HG03439 (cell line): ENCODE data around the gene BABAM2.
"Not testable (repeated sequence)": the region's sequence is repeated elsewhere in the genome, so short reads cannot be mapped to it uniquely, and the experiment has no call there.

Experiments
- ATAC-seq: cut with Tn5 transposase; IDR thresholded peaks from one replicate; pipeline ENCODE4 v1.9.1; 2021; ENCODE audit warnings: mild to moderate bottlenecking, moderate library complexity; ENCODE audit not compliant: unreplicated experiment

The BABAM2 gene

GRCh38 chr2:28320009-28320365, 429.5 kb downstream of the BABAM2 start:
- no peak for ATAC-seq

GRCh38 chr2:28320371-28320770, 429.8 kb downstream of the BABAM2 start:
- ATAC-seq, result no peak

DNA sequence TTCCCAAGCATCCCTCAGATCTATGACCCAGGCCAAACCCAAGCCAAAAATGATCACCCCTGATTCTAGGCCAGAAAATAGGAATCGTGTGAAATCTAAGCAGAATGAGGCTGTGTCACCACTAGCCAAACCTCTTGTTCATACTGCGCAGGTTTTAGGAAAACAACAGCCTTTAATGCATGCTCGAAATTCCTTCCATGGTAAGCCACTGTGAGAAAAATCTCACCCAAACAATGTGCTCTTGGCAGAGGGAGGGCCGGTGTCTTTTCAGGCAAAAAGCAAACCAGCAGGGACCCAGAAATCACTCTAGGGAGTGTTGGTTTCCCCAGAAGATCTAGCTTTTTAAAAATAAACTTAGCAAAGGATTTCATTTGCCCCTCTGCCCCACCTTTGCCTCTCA, 430.9 kb downstream of the BABAM2 start:
- ATAC-seq, result no peak

GRCh38 chr2:28322051-28322450, 431.5 kb downstream of the BABAM2 start:
- ATAC-seq, result no peak

DNA sequence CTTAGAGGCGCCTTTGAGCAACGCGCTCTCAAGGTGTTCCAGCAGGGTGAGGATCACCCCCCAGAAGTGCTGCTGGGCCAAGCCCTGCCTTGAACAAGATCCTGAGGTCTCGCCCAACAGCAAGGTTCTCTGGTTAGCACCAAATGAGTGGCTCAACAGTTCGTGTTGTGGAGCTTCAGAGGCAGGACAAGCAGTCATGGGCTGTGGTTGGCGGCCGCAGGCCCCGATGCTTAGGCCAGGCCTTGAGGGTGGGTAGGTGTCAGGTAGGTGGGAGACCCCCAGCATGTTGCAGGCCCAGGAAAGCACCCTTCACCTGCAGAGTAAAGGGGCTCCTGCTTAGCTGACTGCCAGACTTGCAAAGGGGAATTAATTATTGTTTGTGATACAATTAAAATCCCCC, 431.9 kb downstream of the BABAM2 start:
- no peak for ATAC-seq

GRCh38 chr2:28322981-28323396, 432.5 kb downstream of the BABAM2 start:
- ATAC-seq, result no peak

- ATAC-seq, result no peak
Measured at GRCh38 chr2:28325173-28325566, 434.6 kb downstream of the BABAM2 start.

DNA sequence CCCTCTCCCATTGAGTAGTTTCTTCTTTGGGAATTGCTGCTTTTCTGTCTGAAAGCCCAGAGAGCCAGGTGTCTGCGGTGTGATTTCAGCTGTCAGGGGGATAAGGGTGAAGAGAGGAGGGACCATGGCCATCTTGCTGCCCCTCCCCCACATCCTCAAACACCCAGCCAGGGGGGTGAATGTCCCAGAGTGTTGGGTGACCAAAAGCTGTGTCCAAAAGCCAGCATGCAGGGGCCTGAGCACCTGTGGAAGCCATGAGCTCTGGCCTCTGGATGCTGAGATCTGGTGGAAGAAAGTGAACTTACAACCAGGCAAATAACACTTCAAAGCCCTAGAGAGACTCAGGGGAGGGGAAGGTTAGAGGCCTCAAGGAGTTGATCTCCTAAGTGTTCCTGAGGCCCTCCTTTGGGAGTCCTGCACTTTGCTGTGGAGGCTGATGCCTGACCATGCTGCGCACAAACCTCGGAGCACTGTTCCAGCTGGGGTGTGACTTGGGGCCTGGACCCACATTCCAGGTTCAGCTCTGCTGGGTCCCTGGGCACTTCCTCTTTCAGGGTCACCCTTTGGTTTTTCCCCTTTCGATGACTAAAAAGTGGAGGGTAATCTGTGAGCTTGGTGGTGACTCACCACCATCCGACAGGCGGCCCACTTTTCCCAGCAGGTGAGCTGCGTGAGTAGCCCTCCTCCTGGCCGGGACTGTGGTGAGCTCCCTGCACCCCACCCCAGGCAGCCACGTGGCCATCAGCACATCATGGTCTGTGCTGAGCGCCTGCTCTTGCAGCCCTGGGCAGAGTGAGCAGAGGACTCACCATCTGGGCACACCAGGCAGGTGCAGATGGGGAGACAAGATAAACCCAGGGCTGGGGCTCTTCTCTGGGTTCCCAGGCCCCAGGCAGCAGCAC, 435.3 kb downstream of the BABAM2 start:
- no peak for ATAC-seq

- no peak for ATAC-seq
Measured at GRCh38 chr2:28326469-28326805, 435.9 kb downstream of the BABAM2 start.

DNA sequence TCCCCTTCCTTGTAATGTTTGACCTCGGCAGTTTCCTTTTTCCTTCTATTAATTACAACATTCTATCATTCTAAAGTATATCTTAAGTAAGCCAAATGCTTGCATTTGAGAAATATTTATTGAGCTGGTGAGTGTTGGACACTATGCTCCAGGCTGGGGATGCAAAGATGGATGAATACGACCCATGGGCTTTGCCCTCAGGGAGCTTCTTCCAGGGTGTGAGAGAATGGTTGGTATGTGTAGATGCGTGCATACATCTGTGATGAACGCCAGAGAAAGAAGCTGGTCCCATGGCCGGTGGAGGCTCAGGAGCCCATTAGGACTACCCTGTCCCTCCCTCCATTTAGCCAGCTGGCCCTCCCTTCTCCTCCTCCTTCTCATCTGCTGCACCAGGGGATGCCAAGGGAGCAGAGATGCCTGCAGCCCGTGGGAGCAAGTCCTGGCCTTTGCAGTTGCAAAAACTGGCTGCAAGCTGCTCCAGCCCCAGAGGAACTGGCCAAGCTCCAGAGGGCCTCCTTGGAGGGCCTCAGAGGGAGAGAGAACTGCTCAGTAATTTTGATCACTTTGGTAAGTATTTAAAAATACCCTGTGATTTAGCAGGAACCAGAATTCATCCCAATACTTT, 436.5 kb downstream of the BABAM2 start:
- ATAC-seq, result no peak

GRCh38 chr2:28327581-28327955, 437.0 kb downstream of the BABAM2 start:
- ATAC-seq, result no peak

DNA sequence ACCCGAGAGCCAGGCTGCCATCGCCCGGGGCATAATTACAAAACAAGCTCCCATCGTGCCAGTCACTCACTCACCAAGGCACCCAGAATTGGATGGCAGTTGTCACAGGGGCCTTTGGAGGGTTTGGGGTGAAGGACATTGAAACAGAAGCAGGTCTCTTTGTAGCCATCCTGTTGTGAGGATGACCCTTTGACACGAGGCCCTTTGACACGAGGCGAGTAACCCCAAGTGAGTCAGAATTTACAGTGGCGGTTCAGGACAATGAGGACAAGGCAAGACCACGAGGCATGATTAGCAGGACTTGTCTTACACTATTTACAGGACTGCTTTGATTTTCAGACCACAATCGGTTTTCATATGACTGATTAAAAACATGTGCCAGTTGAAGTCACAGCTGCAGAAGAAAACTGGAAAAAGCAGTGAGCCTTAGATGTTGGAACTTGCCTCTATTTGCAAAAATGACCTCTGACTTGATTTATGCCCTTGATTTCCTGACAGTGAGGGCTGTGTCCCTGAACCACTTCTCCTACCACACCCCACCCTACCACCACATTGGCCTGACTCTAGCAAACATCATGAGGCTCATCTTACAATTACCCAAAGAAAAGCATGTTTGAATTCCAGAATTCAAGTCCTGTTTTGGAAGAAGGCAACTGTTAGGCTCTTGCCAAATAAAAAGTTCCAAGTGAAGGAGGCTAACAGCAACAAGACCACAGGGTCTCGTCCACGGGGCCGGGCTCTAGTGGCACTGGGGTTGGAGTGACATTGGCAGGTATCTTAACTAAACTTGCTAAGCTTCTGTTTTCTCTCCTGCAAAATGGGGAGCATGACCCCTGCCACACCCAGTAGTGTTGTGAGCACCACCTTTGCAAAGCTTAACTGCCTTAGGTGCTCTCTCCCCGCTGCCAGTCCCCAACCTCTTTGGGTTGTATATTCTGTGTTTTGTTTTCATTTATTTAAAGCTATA, 437.7 kb downstream of the BABAM2 start:
- no peak for ATAC-seq

GRCh38 chr2:28329184-28329583, 438.7 kb downstream of the BABAM2 start:
- ATAC-seq, result no peak

DNA sequence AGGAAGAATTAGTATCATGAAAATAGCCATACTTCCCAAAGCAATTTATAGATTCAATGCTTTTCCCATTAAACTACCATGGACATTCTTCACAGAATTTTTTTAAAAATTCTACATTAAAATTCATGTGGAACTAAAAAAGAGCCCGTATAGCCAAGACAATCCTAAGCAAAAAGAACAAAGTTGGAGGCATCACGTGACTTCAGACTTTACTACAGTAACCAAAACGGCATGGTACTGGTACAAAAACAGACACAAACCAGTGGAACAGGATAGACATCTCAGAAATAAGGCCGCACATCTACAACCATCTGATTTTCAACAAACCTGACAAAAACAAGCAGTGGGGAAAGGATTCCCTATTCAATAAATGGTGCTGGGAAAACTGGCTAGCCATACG, 440.2 kb downstream of the BABAM2 start:
- ATAC-seq, result not testable (repeated sequence)

- not testable (repeated sequence) for ATAC-seq
Measured at GRCh38 chr2:28331797-28332196, 441.3 kb downstream of the BABAM2 start.

DNA sequence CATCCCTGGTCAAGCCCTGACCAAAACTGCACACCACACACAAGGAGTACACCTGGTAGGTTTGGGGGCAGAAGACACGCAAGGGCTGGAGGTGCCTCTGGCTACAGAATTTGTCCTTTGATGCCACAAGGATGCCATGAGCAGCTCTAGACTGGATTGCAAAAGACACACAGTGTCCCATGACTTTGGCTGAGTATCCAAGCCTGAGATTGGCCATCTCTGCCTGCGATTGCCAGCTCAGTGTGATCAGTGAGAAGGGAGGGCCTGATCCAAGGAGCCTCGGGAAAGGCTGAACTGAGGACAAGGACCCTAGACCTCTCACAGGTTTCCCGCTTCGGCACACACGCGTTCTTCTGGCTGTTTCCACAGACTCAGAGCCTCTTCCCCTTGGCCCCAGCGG, 442.2 kb downstream of the BABAM2 start:
- ATAC-seq, result no peak

GRCh38 chr2:28333606-28334526, 443.3 kb downstream of the BABAM2 start:
- ATAC-seq, result no peak

GRCh38 chr2:28334527-28334894, 444.0 kb downstream of the BABAM2 start:
- no peak for ATAC-seq

DNA sequence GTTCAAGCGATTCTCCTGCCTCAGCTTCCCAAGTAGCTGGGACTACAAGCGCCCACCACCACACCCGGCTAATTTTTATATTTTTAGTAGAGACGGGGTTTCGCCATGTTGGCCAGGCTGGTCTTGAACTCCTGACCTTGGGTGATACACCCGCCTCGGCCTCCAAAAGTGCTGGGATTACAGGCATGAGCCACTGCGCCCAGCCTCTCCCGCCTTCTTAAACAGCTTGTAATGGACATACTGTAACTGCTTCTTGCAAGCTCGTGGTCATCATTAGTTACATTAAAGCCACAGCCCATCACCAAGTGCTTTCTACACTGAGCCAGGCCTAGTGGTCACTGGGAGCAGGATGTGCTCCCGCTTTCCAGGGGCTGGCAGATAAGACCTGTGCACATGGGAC, 444.7 kb downstream of the BABAM2 start:
- not testable (repeated sequence) for ATAC-seq

GRCh38 chr2:28335666-28336065, 445.1 kb downstream of the BABAM2 start:
- ATAC-seq, result no peak
